NCI-H460 (cell line): Measurements from ENCODE around the gene TMLHE. TPM values are rescaled to one million over a fixed set of nuclear protein-coding genes. Genes with fewer than 3 reads are reported as not detected.
A peak's percentile ranks its signal among the peaks of the same experiment; 100 is the strongest.
"Not testable (repeated sequence)": the region's sequence is repeated elsewhere in the genome, so short reads cannot be mapped to it uniquely, and the experiment has no call there.

Experiments used
- DNase-seq: peaks from one replicate; pipeline ENCODE4 v3.0.0-alpha.2; 2016; ENCODE audit warnings: low read depth; ENCODE audit errors: extremely low read depth
- polyA plus RNA-seq: library from polyadenylated mRNA; depleted of rRNA; stranded (reverse); fragments of >200 nt; gene quantifications from 2 replicates; pipeline ENCODE4 v1.2.3, GENCODE V29; 2014; cell fraction: nucleus; rRNA removed
- total RNA-seq: library from RNA; depleted of rRNA; stranded (reverse); fragments of >200 nt; shearing (Covaris generic); gene quantifications from 2 replicates; pipeline ENCODE4 v1.2.3, GENCODE V29; 2014; rRNA removed

Gene TMLHE, protein sequence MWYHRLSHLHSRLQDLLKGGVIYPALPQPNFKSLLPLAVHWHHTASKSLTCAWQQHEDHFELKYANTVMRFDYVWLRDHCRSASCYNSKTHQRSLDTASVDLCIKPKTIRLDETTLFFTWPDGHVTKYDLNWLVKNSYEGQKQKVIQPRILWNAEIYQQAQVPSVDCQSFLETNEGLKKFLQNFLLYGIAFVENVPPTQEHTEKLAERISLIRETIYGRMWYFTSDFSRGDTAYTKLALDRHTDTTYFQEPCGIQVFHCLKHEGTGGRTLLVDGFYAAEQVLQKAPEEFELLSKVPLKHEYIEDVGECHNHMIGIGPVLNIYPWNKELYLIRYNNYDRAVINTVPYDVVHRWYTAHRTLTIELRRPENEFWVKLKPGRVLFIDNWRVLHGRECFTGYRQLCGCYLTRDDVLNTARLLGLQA
- 22.1 and 24.4 TPM in 2 replicates for total RNA-seq
- polyA plus RNA-seq: 6.2 and 7.3 TPM in 2 replicates

DNA sequence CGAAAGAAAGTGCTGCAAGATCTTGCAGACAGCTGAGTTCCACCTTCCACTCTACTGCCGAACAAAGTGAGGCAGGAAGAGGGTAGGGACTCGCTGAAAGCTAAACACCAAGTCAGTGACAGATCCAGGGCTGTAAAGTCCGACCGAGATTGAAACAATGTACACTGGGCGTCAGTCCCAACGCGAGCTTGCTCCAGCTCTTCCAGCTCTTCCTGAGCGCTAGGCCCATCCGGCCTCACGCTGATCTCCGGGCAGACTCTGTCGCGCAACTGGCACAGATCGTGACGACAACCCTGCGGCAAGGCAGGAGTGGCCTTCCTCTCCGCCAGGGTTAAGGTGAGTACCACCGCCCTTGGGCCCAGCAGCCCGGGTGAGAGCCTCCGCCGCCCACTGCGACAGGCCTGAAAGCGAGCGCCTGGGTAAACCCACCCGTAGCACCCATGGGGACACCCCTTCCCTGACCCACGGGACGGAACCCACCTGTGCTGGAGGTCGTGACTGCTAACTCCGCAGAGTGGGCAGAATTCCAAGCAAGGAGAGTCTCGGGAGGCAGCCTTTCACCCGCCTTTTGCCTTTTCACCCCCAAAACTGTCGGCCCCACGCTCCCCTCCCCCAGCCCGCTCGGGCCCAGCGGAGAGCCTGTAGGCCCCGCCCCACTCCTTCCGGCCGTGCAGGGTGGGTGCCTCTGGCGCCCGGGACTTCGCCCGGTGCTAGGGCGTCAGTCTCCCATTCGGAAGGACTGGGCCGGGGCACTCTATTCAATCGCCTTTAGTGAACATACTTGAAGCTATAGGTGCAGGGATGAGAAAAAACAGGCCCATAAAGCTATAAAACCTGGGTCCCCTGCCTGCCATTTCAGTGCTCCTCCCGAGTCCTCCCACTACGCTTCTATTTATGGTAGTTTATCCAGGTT lies at the start of gene TMLHE, which contains the start of gene SPRY3:
TMLHE (minus strand) TSS at position 641 of the 913 bp plus-strand sequence. CDS start 67,676 bp downstream, outside the sequence.
SPRY3 (plus strand) TSS at position 275 of the 913 bp plus-strand sequence.
- DNase-seq: peak; percentile 43

DNA sequence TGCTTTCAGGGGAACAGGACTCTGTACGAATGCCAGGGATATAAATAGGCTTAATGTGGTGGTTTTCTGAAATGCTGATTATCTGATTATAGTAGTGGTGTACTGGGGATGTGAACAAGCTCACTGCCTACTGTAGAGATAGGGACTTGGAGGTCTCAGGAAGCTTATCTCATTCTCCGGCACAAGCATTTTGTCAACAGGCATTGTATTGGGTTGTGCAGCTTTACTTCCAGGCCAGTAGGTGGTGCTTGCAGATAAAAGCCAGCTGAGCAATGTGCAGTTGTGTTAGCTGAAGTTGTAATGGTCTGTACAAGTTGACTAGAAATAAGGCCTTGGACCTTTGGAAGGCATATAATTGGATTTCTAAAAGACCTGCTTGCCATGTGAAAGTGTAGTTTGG lies 49.5 kb upstream of the TMLHE start:
- peak; percentile 3 for DNase-seq

DNA sequence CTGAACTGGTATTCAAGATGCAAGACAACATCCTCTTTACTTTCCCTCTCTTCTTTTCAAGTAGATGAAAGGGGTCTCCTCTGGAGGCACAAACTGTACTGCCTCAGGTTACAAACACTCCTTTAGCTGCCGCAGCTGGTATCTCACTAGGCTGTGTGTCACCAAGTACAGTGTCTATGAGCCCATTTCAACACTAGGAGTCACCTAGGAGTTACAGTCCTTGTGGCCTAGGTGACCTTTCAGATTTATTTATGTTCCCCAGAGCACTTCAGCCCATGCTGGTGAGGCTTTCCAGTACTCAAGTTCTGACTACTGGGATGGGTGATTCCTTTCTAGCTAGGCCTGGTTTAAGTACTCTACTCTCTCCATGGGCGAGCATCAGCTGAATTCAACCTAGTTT lies 32.4 kb upstream of the TMLHE start:
- no peak for DNase-seq

DNA sequence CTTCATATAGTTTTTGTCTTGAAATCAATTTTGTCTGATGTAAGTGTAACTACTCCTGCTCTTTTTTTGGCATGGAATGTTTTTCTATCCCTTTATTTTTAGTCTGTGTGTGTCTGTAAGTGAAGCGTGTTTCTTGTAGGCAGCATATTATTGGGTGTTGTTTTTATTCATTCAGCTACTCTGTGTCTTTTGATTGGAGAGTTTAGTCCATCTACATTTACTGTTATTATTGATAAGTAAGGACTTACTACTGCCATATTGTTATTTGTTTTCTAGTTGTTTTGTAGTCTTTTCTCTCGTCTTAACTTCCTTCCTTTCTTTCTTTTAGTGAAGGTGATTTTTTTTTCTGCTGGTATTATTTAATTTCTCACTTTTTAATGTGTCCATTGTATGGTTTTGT lies 30.5 kb upstream of the TMLHE start:
- no peak for DNase-seq

DNA sequence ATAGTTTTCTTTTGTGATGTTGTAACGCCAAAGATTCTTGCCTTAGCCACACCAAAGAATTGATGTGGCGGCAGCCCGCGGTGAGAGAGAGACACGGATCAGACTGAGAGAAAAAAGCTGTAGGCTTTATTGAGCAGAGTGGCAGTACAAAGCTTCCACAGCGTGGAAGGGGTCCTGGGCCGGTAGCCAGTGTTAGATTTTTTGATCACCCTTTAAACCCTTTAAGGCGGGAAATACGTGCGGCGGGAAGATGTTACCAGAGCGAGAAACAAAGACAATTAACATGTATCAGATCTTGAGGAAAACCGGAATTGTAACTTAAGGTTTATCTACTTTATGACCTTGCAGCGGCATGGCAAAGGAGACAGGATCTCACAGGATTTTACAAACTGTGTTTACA lies 28.6 kb upstream of the TMLHE start:
- not testable (repeated sequence) for DNase-seq

DNA sequence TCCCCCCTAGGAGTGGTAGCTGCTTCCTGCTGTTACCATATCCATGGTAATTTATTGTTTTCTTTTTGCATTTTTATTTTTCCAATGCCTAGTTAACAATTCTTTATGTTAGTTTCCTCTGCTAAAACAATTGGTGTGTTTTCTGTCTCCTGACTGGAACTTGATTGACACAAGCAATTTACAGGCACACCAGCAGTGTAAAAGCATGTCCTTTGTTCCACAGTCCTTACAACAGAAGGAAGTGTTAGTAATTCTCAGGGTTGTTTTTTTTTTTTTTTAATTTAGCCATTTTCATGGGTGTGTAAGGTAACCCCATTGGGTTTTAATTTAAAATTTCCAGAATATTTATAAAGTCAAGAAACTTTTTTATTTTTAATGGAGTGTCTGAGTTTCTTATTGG lies 25.0 kb upstream of the TMLHE start:
- no peak for DNase-seq

DNA sequence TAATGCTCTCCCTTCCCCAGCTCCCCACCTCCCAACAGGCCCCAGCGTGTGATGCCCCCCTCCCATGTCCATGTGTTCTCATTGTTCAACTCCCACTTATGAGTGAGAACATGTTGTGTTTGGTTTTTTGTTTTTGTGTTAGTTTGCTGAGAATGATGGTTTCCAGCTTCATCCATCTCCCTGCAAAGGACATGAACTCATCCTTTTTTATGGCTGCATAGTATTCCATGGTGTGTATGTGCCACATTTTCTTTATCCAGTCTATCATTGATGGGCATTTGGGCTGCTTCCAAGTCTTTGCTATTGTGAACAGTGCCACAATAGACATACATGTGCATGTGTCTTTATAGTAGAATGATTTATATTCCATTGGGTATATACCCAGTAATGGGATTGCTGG lies 22.3 kb upstream of the TMLHE start:
- not testable (repeated sequence) for DNase-seq

DNA sequence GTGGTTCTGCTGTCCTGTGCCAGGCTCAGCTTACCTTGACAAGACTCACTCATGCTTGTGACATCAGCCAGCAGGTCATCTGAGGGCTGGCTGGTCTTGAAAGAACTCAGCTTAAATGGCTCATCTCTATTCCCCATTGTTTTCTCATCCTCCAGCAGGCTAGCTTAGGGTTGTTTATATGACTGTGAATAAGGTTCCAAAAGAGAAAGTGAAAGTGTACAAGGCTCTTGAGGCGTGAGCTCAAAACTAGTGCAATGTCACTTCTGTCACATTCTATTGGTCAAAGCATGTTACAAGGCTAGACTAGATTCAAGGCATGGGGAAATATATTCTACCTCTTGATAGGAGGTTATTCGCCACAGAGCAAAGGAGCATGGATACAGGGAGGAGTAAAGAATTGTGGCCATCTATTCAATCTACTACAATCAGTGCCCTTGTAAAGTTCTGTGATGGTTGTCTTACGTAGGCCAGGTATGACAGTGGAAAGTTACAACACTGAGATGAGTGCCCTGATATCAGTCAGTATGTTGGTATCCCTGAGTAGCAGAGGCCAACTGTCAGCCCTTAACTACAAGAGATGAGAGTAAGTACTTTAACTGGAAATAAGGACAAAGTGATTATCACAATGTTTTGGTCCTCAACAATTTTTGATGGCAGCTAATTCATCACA lies 19.8 kb upstream of the TMLHE start:
- no peak for DNase-seq

DNA sequence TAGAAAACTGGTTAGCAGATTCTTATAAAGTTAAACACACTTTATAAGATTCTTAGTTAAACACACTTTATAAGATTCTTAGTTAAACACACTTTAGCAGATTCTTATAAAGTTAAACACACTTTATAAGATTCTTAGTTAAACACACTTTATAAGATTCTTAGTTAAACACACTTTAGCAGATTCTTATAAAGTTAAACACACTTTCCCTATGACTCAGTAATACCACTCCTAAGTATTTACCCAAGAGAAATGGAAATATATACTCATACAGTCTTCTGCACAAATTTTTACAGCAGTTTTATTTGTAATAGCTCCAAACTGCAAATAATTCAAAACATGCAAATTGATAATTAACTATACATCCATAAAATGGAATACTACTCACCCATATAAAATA lies 7.4 kb upstream of the TMLHE start:
- DNase-seq: not testable (repeated sequence)

DNA sequence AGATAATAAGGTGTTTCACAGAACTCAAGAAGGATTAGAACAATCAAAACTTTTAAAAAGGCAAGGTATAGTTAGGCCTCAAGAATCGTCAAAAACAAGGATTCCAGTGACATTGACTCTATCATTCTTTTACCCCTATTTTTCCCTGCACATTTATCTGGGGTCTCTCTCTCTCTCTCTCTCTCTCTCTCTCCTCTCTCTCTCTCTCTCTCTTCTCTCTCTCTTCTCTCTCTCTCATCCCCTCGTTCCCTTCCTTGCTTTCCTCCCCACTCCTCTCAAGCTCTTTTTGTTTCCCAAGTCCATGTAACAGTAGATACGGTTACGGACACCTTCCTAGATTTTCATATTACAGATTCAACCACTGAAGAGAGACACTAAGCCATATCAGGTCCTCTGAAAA lies 3.2 kb upstream of the TMLHE start:
- DNase-seq: no peak

DNA sequence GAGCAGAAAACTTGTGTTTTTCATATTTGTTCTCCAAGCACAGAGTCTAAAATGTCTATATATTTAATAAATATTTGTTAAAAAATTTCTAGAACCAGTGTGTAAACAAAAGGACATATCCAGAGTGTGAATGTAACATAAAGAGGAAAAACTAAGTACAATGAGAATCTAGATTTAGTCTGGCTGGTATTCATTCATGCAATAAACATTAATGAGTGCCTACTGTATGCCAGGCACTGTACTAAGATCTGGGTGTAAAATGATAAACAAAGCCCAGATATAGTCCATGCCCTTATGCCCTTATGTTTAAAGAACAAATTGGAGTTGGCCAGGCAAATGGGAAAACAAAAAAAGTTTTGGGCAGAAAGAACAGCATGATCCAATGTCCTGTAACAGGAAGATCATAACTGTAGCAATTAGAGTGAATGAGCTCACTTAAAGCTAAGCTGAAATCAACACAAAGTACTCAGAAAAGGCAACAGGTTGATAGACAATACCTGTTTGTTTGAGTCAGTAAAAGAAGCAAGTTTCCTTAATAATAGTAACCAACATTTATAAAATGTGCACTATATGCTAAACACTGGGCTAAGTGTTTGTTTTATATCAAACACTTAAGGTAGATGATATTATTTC lies 1.3 kb upstream of the TMLHE start:
- no peak for DNase-seq

DNA sequence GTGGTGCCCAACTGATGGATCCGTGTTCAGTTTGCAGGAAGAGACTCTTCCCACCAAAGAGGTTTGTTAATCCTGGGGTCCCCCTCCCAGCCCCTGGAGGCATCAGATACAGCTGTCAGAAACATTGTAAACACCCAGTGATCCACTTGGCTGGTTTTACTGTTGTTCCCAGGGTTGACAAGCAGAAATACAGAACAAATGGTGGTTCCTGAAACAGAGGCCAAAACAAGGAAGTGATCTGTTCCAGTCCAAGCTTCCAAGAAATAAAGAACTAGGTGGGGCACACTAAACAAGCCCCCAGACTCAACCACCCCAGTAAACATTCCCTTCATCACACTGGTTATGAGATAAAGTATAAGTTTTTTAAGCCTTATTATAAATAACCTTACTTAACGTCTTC lies 1.4 kb downstream of the TMLHE start:
- no peak for DNase-seq

DNA sequence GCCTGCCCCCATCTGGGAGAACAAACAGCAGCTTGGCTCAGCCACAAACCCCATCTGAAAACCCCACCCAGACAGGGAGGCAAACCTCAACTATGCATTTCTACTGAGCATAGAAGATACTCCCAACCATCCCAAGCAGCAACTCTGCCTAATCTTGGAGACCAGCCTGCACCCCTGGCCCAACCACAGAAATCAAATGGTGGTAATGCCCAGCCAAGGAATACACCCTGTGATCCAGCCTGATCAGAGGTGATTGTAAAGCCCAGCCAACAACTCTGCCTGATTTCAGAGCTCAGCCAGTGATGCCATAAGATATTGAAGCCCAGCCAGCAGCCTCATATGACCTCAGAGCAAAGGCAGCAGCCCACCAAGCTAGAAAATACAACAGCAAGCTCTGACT lies 19.8 kb downstream of the TMLHE start:
- no peak for DNase-seq

DNA sequence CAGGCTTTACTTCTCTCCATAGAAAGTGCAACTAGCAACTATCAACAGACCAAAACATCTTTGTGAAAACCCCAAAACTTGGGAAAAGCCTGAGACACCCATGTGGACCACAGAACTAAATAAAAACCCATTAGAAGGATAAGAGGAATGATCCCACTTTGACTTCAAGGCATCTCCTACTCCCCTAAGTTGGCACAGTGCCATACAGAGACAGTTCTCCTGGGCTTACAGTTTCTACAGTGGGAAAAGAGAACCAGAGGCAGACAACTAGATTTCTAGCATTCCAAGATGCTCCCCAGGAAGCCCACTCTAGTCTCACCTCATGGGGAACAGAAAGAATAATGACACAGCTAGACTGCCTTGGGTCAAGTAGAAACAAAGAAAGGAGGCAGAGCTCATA lies 20.4 kb downstream of the TMLHE start:
- no peak for DNase-seq

DNA sequence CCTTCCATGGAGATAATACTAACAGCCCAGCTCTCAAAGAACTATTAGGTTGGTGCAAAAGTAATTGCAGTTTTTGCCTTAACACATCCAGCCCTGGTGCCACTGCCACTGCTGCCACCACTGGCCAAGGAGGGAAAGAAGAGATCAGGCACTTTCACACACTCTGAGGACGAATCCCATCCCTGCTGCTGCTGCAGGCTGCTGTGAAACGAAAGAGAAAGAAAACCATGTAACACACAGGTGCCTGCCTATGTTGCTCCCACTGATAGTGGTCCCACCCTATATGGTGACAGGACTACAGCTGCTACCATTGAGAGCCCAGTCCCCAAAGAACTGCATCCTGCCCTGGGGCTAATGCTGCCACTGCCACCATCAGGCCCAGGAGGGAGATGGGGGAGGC lies 35.1 kb downstream of the TMLHE start:
- DNase-seq: no peak

DNA sequence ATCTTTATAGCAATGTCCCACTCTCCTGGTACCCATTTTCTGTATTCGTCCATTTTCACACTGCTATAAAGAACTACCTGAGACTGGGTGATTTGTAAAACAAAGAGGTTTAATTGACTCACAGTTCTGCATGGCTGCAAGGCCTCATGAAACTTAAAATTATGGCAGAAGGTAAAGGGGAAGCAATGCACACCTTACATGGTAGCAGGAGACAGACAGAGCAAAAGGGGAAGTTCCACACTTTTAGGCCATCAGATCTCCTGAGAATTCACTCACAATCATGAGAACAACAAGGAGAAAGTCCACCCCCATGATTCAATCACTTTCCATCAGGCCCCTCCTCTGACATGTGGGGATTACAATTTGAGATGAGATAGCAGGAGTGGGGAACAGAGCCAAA lies 49.7 kb downstream of the TMLHE start:
- DNase-seq: no peak

DNA sequence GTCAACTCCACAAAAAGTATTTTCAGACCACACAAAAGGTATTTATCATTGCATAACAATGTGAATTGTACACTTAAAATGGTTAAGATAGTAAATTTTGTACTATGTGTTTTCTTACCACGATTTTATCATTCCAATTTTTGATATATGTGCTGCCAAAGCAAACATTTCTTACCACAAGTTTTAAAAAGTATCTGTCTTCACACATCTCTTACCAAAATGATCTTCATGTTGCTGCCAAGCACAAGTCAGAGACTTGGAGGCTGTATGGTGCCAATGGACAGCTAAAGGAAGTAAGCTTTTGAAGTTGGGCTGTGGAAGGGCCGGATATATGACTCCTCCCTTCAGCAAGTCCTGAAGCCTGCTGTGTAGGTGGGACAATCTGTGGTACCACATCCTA lies 67.9 kb downstream of the TMLHE start:
- DNase-seq: no peak

DNA sequence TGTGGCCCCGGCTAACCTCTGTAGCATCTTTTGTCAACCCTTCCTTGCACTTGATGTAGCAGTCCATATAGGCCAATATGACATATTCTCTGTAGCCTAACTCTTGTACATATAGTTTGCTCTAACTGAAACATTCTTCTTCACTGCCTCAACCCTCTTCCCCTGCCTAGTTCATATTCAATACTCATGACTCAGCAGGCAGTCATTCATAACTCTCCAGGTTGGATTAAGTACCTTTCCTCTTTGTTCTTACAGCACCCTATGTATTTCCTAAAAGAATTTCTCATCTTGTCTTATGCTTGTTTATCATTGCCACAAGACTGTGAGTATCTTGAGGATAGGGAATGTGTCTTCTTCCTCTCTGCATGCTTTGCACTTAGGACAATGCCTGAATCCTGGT lies 76.9 kb downstream of the TMLHE start:
- DNase-seq: no peak

DNA sequence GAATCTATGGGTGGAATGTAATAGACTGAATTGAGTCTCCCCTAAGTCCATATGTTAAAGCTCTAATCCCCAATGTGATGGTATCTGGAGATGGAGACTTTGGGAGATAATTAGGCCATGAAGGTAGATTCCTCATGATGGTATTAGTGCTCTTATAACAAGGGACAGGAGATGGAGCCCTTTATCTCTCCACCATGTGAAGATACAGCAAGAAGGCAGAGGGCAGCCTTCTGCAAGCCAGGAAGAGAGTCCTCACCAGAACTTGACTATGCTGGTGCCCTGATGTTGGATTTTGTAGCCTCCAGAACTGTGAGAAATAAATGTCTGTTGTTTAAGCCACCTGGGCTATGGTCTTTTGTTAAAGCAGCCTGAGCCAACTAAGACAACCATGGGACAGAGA lies 78.0 kb downstream of the TMLHE start:
- no peak for DNase-seq

DNA sequence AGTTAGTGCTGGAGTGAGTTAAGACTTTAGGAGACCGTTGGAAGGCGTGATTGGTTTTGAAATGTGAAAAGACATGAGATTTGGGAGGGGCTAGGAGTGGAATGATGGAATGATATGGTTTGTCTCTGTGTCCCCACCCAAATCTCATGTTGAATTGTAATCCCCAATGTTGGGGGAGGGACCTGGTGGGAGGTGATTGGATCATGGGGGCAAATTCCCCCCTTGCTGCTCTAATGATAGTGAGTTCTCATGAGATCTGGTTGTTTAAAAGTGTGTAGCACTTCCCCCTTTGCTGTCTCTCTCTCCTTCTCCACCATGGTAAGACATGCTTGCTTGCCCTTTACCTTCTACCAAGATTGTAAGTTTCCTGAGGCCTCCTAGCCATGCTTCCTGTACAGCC lies 85.7 kb downstream of the TMLHE start:
- DNase-seq: not testable (repeated sequence)
